Stimulated activated CD8-positive, alpha-beta memory T cell treated with anti-CD3 and anti-CD28 coated beads, Interleukin-4, amount 100 ng/mL, for 48 hours (primary cell): Measurements from ENCODE around the gene GNA12.

Source experiments
- DNase-seq: peaks from one replicate; pipeline ENCODE4 v3.0.0-alpha.2; 2020

GNA12 gene

GRCh38 chr7:2814946-2815874 is 28.9 kb downstream of the GNA12 start:
- DNase-seq, result no peak

- DNase-seq, result no peak
Observed at GRCh38 chr7:2814186-2814945, 29.7 kb downstream of the GNA12 start.

DNA sequence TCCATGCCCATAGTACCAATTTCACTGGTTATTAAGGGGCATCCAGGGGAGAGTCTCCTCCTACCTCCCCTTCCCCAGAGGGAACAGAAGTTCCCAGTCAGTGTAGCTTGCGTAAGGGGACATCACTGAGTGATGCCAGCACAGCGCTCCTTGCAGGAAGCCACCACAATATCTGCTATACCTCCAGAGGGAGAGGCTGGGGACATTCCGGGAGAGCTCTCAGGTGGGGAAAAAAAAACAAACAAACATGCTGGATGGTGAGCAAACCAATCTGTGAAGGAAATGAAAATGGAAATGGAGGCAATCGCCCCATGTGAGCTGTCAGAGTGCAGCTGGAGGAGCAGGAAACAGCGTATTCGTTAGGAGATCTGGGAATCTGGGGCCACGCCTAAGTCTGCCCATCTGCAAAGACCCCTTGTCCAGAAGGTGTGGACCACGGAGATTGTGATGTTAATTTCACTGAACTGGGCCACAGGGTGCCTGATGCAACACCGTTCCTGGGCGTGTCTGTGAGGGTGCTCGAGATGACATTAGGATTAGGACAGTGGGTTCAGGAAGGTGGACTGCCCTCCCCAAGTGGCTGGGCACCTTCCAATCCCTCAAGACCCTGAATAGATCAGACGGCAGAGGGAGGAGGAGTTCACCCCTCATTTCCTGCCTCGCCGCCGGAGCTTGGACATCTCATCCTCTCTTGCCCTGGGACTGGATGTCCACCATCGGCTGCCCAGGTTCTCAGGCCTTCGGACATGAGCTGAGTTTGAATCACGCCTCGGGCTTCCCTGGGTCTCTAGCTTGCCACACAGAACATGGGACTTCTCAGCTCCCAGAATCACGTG is 30.5 kb downstream of the GNA12 start:
- no peak for DNase-seq

- DNase-seq, result no peak
Observed at GRCh38 chr7:2812831-2813230, 31.3 kb downstream of the GNA12 start.

- no peak for DNase-seq
Observed at GRCh38 chr7:2812114-2812487, 32.0 kb downstream of the GNA12 start.

GRCh38 chr7:2811476-2812113 is 32.5 kb downstream of the GNA12 start:
- DNase-seq, result no peak

DNA sequence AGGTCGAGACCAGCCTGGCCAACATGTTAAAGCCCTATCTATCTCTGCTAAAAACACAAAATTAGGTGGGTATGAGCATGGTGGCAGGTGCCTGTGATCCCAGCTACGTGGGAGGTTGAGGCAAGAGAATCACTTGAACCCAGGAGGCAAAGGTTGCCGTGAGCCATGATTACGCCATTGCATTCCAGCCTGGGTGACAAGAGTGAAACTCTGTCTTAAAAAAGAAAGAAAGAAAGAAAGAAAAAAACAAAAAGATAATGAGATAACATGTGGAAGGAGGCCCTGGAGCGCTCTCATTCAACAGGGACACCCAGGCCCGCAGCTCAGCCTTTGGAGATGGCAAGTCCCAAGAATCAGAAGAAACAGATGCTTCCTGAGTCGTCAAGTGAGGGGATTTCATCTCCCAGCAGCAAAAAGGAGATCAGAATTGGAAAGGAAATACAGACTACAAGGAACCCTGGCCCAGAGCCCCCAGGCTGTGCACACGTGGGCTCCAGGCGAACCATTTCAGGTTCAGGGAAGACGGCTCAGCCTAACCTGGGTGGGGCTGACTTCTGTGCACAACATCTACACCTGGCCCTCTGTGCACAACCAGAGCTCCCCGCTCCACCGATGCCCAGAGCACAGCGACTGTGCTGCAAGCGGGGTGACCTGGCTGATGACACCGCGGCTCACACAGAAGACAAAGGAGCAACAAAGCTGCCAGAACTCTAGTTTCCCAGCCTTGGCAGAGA is 33.3 kb downstream of the GNA12 start:
- no peak for DNase-seq

DNA sequence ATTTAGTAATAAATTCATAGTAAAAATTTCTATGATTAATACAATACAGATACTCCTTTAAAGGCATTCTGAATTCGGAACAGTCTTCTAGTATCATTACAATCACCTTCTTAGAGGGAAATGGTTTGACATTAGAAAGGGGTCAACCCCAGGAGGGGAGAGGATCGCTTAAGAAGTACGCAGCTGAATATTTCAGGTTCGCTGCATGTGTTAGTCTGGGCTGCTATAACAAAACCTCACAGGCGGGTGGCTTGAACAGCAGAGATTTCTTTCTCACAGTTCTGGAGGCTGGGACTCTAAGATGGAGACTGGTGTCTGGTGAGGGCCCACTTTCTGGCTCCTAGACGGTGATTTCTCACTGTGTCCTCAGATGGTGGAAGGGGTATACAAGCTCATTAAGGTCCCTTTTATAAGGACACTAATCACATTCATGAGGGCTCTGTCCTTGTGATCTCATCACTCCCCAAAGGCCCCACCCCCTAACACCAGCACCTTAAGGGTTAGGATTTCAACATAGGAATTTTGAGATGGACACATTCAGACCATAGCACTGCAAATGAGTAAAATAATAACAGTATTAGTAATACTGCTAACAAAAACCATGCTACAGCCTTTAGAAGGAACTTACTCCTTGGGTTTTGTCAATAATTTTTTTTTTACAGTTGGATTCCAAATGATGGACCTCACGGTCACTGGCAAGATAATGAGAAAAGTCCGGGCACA is 34.0 kb downstream of the GNA12 start:
- no peak for DNase-seq

DNA sequence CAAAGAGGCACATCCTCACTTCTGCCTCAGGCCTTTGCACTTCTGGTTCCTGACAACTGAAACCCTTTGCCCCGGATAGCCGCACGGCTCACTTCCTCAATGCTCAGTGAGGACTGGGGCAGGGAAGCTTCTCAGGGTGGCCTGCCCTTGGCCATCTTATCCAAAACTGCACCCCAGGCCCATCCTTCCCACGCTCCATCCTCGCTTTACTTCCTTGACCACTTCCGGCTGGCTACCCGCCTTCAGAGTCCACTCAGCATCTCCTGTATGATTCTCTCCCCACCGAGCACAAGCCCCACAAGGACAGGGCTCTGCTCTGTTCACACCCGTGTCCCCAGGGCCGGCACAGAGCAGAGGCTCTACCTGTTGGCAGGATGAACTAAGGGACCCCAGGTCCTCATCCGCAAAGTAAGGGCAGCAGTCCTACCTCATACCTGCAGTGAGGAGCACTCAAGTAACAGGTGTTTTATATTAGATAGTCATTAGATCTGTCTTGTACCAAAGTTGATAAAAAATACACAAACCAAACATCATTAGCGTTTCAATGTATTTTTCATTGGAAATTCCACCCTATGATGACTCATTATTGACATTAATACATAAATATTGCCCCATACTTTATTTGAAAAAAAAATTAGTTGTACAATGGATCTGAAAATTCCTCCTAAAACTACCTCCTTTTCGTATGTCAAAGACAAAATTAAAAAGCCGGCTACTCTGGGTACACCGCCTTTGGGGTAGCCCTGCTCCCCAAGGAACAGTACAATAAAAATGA is 35.0 kb downstream of the GNA12 start:
- no peak for DNase-seq

GRCh38 chr7:2807845-2808772 is 36.0 kb downstream of the GNA12 start:
- no peak for DNase-seq

- no peak for DNase-seq
Observed at GRCh38 chr7:2807460-2807844, 36.7 kb downstream of the GNA12 start.

- no peak for DNase-seq
Observed at GRCh38 chr7:2806571-2806970, 37.5 kb downstream of the GNA12 start.

DNA sequence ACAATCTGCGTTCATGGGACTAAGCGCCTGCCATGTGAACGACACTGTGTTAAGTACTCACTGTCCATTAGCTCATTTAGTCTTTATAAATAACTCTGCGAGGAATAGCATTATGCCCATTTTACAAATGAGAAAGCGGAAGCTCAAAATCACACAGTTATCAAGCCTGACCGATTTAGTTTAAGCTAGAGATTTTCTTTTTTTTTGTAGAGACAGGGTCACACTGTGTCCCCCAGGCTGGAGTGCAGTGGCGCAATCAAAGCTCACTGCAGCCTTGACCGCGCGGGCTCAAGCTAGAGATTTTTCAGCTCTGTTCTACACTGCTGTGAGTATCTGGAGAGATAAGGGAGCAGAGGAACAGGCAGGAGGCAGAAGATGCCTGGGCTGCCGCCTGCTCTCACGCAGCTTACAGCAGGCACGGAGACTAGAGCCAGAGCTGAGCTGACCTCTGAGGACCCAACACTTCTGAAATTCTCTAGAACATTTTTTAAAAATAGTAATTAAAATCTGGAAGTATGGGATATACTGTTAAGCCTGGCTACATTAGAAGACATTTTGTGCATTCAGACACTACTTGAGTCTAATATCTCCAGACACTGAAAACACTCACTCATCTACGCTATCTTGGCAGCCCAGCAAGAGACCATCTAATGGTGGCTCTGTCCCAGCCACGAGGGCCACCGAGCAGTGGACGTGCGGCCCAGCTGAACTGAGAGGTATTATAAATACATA is 38.7 kb downstream of the GNA12 start:
- peak; percentile 11 for DNase-seq

- no peak for DNase-seq
Observed at GRCh38 chr7:2804227-2804763, 39.8 kb downstream of the GNA12 start.

GRCh38 chr7:2803755-2804154 is 40.4 kb downstream of the GNA12 start:
- DNase-seq, result no peak

DNA sequence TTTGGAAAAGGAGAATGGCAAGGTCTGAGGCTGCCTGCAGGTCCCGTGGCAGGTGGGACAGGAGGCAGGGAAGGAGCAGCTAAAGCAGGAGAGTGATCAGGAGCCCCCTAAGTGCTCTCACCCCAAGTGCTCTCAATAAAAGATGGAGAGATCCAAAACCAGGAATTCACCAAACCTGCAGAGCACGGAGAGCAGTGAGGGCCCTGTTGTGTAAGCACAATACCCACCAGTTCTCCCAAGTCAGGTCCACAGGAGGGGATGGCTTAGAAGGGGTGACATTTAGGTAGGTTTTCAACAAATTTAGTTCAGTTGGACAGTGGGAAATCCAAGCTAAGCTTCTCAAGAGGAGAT is 40.8 kb downstream of the GNA12 start:
- DNase-seq, result no peak

DNA sequence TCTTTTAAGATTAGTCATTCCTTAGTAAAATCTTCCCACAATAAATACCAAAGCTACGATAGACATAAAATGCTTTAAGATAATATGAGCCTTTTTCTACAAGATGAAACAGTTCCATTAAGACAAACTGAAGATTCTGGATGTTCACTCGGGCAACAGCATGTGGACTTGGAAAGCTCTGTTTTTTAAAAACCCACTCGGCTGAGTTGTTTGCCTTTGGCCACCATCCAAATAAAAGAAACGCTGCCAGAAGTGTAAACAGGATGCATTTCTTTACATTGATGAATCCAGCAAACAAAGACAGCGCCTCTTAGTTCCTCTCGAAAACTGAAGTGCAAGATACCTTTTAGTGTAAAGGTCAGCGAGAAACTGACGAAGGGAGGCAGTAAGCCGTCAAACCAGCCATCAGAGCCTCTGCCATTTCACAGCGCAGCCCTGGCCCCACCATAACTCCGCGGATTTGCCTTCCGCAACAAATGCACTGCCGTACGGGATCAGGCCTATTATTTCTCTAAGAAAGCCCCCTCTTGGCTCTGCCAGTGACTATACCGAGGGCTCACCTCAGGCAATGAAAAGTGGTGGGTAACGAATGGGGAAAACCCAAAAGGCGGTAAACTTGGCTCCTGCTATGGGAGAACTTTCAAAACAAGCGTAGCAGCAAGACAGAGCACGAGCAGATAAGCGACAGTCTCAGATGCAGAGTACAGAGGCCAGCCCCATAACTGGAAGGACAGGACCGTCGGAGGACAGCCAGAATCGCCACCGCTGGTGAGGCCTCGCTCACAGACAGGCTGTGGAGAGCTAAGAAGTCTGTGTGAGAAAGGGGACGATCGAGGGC is 41.4 kb downstream of the GNA12 start:
- DNase-seq, result no peak

DNA sequence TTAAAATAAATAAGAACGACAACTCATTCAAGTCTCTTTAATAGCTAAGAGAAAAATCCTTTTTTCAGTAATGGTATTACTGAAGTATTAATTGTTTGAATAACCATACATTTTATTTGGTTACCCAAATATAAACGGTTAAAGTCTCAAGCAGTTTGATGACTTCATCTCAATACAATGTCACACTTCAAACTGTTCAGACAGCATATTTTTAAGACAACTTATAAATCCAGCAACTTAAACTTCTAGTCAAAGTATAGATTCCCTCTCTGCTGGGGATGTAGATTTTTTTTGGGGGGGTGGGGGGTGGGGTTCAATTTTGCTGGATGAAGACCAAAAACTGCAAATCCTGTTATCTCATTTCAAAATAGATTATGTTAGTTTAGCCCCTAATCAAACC is 42.0 kb downstream of the GNA12 start:
- DNase-seq, result no peak
